GM12874 (cell line): ENCODE measurements around the gene LINGO4.

Experiments used
- CTCF ChIP-seq: IDR thresholded peaks from 2 replicates; pipeline ENCODE4 v1.5.1; 2011; ENCODE audit warnings: low read depth, mild to moderate bottlenecking, control low read depth, low read length, moderate library complexity; ENCODE audit not compliant: insufficient read depth

Gene LINGO4

GRCh38 chr1:151756291-151756690 is 48.9 kb downstream of the LINGO4 start:
- TF ChIP-seq CTCF = no peak
